GM12801 (cell line): Measurements from ENCODE around the gene ANGPT4.

ENCODE experiments used
- CTCF ChIP-seq: IDR thresholded peaks from one replicate; pipeline ENCODE4 v1.5.1; 2011; ENCODE audit warnings: control low read depth; ENCODE audit not compliant: insufficient read length; ENCODE audit errors: extremely low read depth

Gene ANGPT4

DNA sequence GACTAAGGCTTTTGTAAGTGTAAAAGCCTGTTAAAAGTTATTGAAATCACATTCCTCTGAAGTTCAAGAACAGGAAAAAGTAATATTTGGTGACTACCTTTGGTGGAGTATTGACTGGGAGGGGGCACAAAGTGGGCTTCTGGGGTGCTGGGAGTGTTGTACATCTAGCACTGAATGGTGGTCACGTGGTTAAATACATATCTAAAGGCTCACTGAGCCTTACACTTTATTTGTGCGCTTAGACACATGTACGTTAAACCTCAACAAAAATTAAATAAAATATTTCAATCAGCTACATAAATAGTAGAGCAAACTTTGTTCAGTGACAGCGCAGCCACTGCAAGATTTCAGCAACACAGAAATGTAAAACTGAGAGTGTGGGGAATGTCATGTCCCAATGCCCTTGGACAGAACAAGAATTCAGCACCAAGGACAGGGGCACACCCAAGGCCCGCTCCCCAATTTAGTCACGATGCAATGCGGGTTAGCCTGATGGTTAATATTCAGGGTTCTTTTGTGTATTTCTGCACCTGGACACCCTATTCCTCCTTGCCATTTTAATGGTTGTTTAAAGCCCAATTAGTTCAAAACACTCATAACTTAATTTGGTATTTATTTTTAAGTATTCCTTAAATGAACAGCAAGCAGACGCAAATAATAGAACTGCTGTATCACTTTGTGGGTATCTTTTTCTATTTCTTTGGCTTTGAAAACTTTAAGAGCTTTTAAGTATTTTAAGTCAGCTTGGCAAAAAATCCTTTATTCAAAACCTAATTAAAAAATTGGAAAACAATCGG, 37.4 kb downstream of the ANGPT4 start:
- no peak for TF ChIP-seq CTCF

- TF ChIP-seq CTCF: no peak
Measured at GRCh38 chr20:877814-878213, 38.3 kb downstream of the ANGPT4 start.

DNA sequence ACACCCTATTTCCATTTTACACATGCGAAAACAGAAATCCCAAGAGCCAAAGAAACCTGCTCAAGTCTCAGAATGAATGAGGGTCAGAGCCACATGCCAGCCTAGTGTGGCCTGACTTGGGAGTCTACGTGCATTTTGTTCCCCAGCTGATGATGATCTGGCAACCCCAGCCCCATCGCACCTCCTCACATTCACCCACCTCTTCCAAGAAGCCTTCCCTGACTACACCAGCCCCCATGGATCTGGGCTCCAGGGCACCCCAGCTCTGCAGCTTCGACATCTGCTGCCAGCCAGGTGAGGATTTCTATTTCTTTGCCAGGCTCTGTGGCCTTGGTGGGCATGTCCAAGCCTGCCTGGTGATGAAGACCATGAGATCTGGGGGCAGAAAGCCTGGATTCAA, 41.0 kb downstream of the ANGPT4 start:
- TF ChIP-seq CTCF: no peak

GRCh38 chr20:873875-874607, 42.1 kb downstream of the ANGPT4 start:
- no peak for TF ChIP-seq CTCF

DNA sequence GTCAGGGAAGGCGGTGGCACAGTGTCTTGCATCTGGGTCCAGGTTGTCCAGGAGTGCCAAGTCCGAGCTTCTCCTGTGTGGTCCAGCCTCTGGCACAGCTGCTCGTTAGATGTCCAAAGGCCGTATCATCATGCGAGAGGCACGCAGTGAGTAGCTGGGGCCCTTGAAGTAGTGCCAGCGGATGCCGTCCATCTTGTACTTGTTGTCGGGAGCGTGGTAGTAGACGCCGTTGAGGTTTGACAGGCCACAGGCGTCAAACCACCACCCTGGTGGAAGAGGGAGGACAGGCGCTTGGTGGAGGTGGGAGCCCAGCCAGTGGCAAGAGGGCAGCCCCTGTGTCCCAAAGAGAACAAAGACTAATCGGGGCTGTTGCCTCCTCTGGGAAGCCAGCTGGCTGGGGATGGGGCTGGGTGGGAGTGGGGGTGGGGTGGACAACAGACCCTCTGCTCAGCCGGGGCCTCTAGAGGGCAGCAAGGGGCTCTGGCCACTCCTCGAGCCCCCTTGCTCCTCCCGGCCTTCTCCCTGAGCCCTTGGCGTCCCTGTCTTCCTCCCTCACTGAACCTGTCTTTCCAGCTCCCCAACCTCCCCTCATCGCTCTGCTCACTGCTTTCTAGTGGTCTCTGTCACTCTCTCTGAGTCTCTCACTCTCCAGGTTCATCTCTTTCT, 43.1 kb downstream of the ANGPT4 start:
- no peak for TF ChIP-seq CTCF

DNA sequence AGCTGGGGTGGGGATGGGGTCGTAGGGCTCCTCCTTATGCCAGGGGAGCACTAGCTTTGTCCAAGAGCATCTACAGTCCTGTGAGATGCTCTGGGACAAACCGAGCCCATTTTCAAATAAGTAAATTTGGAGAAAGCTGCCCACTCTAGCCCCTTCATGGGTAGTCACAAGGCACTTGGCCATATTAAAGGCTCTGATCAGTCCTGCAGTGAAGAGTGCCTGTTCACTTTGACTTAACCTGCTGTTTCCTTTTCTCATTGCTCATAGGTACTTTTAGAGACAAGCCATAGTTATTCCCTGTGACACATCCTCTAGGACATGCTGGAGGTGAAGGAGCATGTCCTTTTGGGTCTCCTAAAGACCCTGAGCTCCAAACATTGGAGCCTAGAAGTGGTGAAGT, 44.2 kb downstream of the ANGPT4 start:
- no peak for TF ChIP-seq CTCF

GRCh38 chr20:871436-871835, 44.7 kb downstream of the ANGPT4 start:
- TF ChIP-seq CTCF: no peak
